ENCODE results near the gene NFAM1.

NFAM1 gene

DNA sequence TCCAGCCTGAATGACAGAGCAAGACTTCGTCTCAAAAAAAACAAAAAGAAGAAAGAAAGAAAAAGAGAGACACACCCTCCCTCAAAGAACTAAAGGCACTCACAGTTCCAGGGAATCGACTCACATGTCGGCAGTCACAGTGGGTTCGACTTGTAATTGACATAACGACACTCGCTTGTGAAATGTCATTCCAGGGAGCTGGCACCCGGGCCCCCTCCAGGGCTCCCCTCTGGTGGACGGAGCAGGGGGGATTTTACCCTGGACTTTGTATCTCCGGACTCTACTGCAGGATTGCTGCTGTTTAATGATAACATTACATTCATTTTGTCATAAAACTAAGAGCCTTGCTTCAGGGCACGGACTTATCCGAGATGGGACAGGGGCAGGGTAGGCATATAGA lies 18.2 kb downstream of the NFAM1 start:
- DNase-seq: no peak

DNA sequence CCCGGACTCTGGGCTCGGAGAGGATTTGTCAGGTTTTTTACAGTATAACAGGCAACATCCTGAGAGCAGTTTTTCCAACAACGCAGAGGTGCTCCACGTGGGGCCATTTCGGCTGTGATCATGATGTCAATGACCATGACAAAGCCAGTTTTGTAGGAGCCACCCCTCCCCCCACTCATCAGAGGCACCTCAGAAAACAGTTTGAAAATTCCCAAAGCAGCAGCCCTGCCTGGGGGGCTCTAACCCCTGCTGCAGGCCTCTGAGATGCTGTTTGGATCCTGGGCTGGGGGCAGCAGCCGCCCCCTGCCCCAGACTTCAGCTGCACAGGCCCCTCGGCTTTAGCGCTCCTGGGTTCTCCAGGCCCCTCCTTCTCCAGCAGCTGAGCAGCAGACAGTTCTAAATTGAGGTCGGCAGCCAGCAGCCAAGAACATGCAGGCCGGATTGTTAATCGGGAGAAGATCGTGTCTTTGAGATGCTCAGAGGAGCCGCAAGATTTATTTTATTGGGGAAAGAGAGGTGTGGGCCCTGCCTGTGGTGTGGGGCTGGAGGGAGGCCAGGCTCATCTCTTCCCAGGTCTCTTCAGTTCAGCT lies 19.4 kb downstream of the NFAM1 start:
- no peak for DNase-seq

DNA sequence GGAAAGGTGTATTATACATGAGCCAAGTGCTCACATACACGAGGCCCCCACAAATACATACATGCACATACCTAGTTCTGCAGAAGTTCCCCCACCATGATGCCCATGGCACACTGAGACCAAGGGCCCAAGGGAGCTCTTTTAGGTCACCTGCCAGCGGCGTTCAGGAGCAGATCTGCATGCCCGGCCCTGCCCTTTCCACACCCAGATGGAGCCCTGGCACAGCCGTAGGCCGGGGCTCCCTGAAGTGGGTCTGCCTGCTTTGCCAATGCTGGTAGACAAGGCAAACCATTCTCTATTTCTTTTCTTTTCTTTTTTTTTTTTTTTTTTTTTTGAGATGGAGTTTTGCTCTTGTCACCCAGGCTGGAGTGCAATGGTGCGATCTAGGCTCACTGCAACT lies 21.5 kb downstream of the NFAM1 start:
- no peak for DNase-seq

DNA sequence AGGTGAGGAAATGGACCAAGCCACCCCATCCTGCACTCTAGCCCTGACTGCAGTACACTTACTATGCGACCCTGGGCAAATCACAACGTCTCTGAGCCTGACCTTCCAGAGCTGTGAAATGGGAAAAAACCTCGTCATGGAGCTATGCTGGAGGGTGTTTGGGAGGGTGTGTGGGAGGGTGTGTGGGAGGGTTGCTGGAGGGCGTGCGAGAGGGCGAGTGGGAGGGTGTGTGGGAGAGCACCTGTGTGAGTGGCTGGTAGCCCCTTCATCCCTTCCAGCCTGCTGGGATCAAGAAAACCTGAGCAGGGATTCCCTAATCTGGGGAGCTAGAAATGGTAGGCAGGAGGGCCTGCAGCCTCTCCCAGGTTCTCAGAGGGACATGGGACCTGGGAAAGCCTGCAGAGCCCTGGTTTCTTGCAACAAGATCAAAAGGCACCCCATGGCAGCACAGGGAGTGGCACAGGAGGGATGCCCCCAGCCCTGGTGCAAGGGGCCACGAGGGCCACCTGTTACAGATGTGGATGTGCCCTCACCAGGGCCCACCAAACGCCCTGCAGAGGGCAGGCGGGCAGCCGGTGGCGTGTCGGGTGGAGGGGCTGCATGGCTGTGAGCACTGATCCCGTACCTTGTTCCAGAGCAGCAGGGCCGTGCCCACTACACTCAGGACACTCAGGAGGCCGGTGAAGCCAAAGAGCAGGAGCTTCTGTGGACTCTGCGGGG lies 23.2 kb downstream of the NFAM1 start:
- DNase-seq: no peak

DNA sequence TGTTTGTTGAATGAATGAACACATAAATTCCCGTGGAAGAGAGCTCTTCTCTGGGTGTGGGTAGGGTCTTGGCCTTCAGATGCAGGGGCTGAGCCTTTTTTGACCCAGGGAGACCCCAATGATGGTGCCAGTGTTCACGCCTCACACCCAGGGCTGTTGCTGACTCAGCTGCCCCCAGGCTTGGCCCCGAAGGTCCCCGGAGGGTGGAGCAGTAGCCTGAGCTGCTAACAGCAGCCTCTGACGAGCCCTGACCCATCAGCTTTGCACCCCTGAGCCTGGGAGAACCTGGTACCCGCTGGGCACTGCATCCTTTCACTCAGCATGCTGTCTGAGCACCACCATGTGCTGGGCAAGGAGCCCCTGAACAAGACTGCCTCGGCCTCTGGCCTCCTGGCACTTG lies 23.9 kb downstream of the NFAM1 start:
- DNase-seq: no peak

DNA sequence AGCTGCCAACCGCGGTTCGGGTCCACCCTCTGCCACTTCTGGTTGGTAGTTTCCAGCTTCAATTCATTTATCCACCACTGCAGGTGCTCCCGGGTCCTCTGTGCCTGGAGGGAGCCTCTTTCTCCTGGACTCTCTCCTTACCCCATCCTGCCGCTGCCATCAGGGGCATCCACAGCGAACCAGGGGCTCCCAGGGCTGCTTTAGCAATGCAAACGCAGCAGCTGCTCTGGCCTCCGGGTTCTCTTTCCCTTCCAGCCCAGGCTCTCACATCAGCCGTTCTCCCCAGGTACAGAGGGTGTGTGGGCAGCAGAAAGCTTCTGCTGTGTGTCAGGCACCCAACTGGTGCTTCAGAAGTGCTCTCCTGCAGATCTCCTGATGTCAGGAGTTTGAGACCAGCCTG lies 27.9 kb downstream of the NFAM1 start:
- no peak for DNase-seq

DNA sequence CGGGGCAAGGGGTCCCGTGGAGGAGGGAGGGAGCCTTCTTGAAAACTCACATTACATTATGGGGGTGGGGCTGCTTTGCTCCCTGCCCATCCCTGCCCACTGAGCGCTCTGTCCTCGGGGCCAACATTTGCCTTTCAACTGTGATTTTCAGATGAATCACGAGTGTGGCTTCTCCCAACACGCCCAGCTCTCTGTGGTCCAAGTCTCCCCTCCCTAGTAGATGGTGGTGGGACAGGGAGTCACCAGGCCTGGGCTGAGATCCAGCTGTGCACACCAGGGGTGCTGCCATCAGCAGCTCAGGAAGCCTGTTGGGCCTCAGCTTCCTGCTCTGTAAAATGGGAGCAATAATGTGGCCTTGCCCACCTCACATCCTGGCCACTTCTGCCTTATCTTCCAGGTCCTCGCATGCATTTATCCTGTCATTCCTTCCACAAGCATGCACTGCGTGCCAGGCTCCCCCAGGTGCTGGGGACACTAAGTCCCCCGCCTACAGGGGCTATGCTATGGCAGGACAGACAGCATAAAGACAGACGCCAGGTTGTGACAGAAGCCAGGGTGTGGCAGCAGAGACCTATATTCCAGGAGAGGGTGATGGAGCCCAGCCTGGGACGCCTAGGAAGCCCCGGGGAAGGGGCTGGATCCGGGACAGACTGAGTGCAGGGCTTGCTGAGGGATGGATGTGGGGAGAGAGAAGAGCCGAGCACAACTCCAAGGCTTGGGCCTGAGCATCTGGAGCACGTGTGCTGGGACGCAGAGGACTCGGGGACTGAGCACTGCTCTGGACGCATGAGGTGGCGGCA lies 30.5 kb downstream of the NFAM1 start:
- no peak for DNase-seq

DNA sequence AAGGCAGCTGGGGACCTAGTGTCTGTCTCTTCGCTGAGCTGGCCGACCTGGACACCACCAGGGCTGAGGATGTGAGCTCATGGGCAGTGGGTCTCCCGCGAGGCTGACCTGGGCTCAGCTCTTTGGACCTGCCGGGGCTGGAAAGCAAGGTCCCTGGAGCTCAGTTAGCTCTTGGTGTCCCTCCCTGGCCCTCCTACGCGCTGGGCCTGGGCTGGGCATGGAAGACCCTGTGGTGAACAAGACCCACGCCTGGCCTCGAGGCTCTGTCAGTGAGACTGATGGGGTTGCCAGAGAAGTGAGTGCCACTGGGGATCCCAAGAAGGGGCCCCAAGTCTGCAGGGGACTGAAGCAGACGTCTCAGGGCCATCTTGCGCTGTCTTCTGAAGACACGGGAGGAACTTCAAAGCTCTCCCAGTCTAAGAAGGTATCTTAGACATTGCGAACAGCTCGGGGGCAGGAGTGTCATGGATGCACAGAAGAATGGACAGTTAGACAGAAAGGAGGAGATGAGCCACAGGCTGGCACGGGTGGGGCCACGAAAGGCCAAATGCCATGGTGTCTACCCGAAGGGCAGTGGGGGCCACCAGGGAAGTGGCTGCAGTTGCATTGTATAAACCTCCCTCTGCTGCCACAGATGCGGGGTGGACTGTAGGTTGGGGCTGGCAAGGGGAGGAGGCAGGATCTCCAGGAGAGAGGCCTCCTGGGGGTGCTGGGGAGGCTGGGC lies 31.2 kb downstream of the NFAM1 start:
- DNase-seq: no peak

DNA sequence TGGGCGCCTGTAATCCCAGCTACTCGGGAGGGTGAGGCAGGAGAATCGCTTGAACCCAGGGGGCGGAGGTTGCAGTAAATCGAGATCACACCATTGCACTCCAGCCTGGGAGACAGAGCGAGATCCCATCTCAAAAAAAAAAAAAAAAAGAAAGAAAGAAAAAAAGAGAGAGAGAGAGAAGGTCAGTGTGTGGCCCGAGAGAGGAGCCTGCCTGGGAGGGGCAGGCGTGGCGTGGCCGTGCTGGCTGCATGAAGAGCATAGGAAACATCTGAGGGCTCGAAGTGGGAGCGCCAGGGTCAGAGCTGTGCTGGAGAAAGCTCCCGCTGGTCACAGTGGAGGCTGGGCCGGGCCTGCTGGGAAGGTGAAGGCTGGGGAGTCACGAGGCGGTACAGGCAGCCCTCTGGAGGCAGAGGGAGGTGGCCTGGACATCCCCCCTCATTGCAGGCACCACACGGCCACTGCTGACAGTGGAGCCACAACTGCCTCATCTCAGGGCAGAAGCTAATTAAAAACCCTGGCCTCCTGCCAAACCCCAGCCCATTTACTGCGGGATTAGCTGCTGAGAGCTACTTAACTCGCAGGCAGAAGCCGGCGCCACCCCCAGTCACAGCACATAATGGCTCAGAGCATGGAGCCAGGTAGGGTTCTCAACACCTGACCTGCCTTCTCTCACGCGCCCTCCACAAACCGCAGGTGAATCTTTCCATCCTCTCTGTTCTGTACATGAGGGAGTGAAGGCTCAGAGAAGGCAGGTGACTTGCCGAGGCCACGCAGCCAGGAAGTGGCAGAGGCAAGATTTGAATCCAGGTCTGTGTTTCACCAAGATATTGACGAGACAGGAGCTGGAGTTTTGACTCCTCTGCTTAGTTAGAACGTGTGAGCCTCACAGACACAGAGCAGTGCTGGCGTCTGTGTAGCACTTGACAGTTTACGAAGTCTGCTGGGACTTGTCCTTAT lies 32.6 kb downstream of the NFAM1 start:
- peak; percentile 1 for DNase-seq

DNA sequence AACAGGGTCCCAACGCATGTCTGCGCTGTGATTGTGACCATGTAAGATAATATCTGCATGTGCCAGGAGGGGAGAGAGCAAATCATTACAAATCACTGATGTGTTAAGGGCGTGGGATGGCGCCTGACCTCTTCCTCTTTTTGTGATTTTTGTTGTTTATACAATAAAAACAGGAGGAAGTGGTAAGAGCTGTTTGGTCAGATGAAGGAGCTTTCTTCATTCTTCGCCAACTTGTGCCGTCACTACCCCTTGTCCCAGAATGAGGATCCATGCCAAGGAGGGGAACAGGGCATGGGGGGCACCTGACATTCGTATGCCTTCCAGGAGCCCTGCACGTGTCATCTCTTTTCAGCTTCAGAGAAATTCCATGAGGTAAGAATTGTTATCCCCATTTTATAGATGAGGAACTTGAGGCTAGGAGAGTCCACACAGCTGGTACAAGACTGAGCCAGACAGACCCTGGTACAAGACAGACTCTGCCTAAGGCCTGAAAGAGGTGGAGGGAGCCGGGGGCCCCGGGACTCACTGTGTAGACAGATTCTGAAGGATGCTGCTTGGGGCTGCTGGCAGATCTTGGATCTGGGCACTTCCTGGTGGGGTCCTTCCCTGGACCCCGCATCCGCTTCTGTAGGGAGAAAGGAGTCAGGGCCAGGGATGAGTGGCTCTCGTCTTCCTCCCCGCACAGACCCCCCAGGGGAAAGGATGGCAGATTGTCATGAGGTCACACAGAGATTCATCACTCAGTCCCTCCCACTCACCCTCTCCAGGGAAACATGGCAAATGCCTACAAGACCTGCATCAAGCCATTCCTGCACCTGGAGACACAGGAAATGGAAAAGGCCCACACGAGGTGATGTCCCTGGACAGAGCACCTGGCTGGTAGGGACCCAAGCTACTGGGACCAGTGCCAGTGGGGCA lies 34.6 kb downstream of the NFAM1 start:
- no peak for DNase-seq

DNA sequence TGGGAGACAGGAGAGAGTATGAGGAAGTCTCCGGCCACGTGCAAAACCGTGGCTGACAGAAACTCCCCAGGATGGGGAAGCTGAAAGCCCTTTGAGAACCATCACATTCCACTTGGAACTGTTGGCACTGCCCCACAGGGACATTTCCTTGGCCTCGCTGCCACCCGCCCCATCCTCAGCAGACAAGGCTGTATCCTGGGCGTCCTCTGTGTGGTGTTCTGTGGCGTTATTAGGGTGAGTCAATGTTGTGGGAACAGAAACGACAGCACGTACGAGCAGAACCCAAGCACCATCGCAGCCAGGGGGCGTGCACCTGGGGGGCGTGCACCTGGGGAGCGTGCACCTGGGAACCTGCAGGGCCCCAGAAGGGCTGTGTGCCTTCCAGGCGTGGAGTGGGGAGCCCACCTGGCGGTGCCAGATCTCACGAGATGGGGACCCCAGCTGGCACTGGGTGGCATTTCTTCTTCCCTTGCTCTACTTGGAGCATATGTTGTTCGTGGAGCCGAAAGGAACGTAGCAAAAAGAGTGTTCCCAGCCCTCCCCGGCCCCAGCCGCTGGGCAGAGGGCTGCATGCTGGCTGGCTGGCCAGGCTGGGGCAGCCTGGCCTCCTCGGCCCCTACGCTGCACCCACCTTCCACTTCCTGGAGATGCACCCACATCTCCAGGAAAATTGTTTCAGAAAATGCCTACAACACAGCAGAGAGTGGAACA lies 35.4 kb downstream of the NFAM1 start:
- DNase-seq: peak; percentile 2

DNA sequence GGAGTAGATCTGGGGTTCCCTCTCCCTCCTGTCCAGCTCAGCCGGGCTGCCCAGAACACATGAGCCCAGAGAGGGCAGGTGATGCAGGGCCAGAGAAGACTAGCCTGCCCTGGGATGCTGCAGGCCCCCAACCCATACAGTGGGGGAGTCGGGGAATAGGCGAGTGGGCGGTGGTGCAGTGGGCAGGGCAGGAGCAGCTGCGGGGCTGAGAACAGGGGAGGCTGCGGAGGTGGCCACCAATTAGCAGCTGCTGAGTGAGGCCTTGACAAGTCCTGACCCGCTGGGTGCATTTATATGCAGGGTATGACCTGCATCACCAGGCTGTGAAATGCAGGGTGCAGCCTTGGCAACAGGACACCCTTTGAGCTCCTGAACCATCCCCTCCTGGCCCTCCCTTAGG lies 43.1 kb downstream of the NFAM1 start:
- DNase-seq: no peak

DNA sequence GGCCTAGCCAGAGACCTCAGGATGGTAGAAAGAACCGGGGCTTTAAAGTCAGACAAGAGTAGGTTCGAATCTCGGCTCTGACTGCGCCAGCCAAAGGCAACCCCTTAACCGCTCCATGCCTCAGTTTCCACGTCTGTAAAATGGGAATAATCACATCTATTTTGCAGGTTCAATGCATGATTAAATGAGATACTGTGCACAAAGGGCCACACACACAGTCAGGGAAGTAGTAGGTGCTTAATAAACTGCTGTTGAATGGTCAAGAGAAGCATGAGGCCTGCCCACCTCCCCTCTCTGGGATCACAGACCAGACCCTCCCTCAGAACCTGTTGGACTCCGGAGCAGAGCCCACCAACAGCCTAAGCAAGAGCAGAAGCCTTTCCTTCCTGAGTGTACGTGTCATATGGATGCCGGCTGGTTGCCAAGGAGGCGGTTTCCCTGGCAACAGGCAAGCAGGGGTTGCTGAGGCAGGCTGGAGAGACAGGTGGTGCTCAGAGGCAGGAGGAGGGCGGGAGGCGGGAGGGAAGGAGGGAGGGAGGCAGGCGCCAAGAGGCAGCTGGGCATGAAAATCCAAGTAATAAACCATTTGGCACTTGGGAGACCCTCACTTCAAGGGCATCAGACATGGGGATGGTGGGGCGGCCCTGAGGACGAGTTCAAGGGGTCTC lies 43.9 kb downstream of the NFAM1 start:
- DNase-seq: peak; percentile 5

DNA sequence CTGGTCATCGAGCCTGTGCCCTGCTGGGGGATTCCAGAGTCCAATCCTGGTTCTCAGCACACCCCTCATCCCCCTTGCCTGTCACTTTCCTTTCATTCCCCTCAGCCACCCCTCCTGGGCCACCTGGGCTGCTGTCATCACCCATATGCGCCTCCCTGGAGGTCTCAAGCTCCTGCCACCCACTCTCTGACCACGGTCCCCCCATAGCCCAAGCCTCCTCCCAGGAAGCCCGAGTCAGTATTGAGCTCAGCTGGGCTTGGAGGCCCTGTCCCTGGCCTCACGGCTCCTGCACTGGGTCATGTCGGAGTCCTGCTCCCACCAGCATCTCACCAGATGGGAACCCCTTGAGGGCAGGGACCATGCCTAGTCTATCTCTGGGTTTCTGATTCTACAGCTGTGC lies 44.6 kb downstream of the NFAM1 start:
- no peak for DNase-seq

DNA sequence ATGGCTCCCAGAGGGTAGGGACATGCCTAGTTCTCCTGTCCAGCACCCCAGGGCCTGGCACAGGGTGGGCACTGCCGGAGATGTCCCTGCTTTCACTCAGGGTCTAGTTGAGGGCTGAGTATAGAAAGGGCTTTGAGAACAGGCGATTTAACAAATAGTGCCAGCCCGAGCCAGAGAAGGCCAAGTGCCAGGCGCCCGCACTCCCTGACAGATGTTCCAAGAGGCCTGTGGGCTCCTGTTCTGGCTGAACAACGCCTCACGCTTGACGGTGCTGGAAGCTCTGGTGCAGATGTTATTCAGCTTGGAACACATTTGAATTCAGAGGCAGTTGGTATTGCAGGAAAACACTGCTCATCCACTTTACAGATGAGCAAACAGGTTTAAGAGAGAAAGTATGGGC lies 46.5 kb downstream of the NFAM1 start:
- DNase-seq: peak; percentile 10

DNA sequence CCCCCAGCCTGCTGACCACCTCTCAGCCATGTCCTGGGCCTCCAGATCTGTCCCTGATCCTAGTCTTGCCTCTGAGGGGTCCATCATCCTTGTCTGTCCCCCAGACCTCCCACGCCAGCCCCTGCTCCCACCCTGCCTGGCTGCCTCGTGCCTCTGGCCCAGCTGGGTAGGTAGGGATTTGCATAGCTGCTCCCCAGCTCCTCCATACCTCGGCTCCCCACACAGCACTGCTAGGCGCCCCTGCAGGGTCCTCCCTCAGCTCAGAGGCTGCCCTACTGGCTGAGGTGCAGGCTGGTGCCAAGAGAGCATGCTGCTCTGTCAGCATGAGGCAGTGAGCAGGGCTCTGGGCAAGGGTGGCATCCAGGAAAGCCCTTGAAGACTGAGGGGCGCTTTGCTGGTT lies 47.7 kb downstream of the NFAM1 start:
- DNase-seq: no peak

DNA sequence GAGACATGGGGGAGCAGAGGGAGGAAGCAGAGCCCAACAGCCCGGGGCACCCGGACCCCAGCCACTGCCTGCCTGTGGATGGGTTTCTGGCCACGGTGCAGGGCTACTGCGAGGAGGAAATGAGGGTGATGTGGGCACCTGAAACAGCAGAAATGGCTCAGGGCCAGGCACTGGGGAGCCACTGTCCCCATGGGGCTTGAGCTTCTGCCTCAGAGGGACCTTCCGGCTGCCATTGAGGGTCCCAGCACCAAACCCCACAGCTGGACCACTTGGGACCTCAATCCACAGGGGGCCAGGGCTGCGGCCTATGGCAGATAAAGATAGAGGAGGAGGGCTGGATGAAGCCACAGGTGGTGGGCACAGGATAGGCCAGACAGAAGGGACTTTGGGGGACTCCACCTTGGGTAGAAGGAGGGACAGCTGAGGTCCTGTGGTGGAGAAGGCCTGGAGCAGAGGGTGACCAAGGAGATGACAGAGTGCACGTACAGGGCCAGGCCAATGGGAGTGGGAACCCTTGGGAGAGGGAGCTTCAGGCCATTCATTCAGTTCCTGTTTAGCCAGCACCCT lies 48.3 kb downstream of the NFAM1 start:
- DNase-seq: no peak

DNA sequence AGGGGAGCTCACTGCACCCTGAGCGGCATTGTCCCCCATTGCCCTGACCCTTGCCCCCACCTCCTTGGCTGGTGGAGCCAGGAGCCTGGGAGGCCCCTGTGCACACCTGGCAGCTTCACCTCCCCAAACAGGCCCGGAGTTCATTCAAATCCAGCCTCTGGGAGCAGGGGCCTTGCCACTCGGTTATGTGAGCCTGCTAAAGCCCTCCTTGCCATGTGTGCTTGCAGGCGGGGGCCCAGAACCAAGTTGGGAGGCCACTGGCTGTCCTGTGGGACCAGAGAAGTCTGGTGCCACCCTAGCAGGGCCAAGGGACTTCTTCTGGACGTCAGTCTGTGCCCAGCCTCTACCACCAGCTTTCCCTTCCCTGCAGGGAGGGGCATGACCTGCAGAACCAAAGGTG lies 48.9 kb downstream of the NFAM1 start:
- DNase-seq: no peak

DNA sequence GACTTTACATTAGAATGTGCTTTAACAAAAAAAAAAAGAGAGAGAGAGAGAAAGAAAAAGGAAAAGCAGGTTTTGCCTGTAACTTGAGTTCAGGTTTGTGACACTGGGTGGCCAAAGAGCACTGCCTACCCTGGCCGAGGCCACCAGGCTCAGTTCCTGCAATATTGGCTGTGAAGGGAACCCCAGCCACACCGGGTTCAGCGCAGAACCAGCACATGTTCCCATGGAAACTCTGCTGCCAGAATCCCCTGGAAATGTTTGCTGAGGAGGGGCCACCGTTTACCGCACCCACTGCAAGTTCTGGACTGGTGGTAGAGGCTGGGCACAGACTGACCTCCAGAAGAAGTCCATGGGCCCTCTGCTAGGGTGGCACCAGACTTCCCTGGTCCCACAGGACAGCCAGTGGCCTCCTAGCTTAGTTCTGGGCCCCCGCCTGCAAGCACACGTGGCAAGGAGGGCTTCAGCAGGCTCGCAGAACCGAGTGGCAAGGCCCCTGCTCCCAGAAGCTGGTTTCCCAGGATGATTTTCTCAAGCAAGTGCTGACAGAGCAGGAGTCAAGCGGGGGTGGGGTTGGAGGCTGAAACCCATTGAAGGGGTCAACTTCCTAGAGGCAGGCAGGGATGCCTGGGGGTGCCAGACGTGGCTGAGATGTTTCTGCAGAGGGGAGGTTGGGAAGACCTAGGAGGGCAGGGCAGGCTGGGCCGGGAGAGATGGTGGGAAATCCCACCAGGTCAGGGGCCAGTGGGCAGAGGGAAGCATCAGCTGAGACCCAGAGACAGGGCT lies 51.2 kb downstream of the NFAM1 start:
- DNase-seq: no peak
